Measurements from ENCODE around the gene CCSAP. TPM values are rescaled to one million over a fixed set of nuclear protein-coding genes. Genes with fewer than 3 reads are reported as not detected.

The CCSAP gene
- total RNA-seq, 2 experiments from 2014 or later = 9.1 to 10.1 TPM

- DNase-seq = no peak
- Mint-ChIP-seq H3K4me3 (no peak overlapping the region), H3K36me3 (ENCODE audit: low read depth) (no peaks in the 10 kb centered on the region), H3K27me3 (peaks cover 66% of the 10 kb centered on the region), H3K4me1 (no peaks in the 10 kb centered on the region), H3K9me3 (peaks cover 3% of the 10 kb centered on the region), H3K27ac (no peak overlapping the region)
- CTCF ChIA-PET = interaction anchor here (1.2 kb wide), 1 partner anchor 9 kb away, joined by 3 read pairs; no protein-coding TSS in a partner anchor
- POLR2A ChIA-PET = no interaction called here
These were observed 11.4 kb upstream of the CCSAP start for GRCh38 chr1:229354226-229354625.

GRCh38 chr1:229352975-229353374 is 10.1 kb upstream of the CCSAP start:
- Mint-ChIP-seq H3K4me3 (no peak overlapping the region), H3K27me3 (peaks cover 56% of the 10 kb centered on the region), H3K36me3 (ENCODE audit: low read depth) (no peaks in the 10 kb centered on the region), H3K4me1 (no peaks in the 10 kb centered on the region), H3K27ac (no peak overlapping the region), H3K9me3 (peaks cover 3% of the 10 kb centered on the region)
- no peak for DNase-seq
- CTCF ChIA-PET = no interaction called here
- POLR2A ChIA-PET = no interaction called here

DNA sequence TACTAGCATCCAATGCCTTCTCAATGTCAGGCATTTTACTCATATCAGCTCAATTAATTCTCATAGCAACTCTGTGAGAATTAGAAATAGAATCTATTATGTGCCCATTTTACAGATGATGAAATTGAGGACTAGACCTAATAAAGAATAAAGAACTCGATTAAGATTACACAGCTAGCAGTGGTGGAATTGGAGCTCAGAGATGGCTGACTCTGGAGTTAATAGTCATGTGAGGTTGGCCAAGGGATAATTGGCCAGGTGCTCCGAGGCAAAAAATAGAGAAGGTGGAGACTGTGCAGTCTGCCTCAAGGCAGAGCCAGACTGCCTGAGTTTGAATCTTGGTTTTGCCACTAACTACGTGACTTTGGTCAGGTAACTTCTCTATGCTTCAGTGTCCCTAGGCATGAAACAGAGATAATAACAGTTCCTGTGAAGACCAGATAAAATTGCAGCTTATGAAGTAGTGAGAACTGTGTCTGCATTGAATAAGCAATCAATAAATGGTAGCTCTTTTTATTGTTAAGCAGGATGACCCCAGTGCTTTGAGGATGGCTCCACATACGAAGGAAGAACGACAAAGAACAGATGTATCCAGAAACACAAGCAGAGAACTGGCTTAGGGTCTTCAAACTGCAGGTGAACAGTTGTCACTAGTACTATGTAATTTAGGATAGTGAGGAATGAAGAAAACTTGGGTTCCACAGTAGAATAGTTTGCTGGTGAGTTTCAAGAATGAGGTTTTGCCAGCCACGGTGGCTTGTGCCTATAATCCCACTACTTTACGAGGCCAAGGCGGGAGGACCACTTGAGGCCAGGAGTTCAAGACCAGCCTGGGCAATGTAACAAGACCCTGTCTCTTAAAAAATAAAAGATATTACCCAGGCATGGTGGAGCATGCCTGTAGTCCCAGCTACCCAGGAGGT is 6.9 kb upstream of the CCSAP start:
- CTCF ChIA-PET = interaction anchor here (0.6 to 1.1 kb wide), 2 partner anchors 14 to 142 kb away, joined by 3 read pairs; no protein-coding TSS in a partner anchor

GRCh38 chr1:229347528-229347927 is 4.7 kb upstream of the CCSAP start:
- no peaks in the 10 kb centered on the region for H3K36me3 Mint-ChIP-seq (ENCODE audit: low read depth)
- peaks cover 4% of the 10 kb centered on the region for H3K9me3 Mint-ChIP-seq
- peaks cover 7% of the 10 kb centered on the region for H3K4me1 Mint-ChIP-seq
- POLR2A ChIA-PET = no interaction called here
- no peak for DNase-seq
- CTCF ChIA-PET = interaction anchor here (0.8 to 1.3 kb wide), 3 partner anchors 9 to 180 kb away, joined by 3 to 4 read pairs (median 3); no protein-coding TSS in a partner anchor
- H3K27ac Mint-ChIP-seq = no peak overlapping the region
- H3K4me3 Mint-ChIP-seq = no peak overlapping the region
- H3K27me3 Mint-ChIP-seq = peaks cover 29% of the 10 kb centered on the region

More for the DNA sequence above, 6.9 kb upstream of the CCSAP start:
- Mint-ChIP-seq H3K27me3 (peaks cover 41% of the 10 kb centered on the region), H3K4me3 (no peak overlapping the region), H3K27ac (no peak overlapping the region), H3K4me1 (no peaks in the 10 kb centered on the region), H3K9me3 (no peaks in the 10 kb centered on the region), H3K36me3 (ENCODE audit: low read depth) (no peaks in the 10 kb centered on the region)
- POLR2A ChIA-PET = no interaction called here
- DNase-seq = no peak

DNA sequence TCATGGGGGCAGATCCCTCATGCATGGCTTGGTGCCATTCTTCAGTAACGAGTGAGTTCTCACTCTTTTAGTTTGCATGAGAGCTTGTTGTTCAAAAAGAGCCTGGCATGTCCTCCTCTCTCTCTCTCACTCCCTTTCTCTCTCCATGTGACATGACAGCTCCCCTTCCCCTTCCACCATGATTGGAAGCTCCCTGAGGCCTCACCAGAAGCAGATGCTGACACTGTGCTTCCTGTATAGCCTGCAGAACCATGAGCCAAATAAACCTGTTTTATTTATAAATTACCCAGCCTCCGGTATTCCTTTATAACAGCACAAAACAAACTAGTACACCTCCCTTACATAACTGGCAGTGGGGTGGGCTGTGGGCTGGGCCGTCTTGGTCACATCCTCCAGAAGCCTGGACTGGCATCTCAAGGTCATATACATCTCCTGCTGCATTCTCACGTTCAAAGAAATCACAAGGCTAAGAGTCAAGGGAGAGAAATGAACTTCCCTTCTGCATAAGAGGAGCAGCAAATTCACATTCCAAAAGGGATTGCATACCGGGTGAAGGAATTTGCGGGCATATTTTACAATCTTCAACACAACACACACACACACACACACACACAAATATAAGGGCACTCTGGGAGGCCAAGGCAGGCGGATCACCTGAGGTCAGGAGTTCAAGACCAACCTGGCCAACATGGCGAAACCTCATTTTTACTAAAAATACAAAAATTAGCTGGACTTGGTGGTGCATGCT is 2.3 kb upstream of the CCSAP start:
- POLR2A ChIA-PET = interaction anchor here (0.7 kb wide), 1 partner anchor 38 kb away, joined by 3 read pairs; no protein-coding TSS in a partner anchor
- Mint-ChIP-seq H3K9me3 (peaks cover 4% of the 10 kb centered on the region), H3K27ac (no peak overlapping the region), H3K4me3 (no peak overlapping the region), H3K27me3 (peaks cover 21% of the 10 kb centered on the region), H3K4me1 (peaks cover 22% of the 10 kb centered on the region), H3K36me3 (ENCODE audit: low read depth) (peaks cover 8% of the 10 kb centered on the region)
- no peak for DNase-seq
- CTCF ChIA-PET = interaction anchor here (0.9 to 1.5 kb wide), 2 partner anchors 15 to 86 kb away, joined by 3 to 4 read pairs; no protein-coding TSS in a partner anchor

DNA sequence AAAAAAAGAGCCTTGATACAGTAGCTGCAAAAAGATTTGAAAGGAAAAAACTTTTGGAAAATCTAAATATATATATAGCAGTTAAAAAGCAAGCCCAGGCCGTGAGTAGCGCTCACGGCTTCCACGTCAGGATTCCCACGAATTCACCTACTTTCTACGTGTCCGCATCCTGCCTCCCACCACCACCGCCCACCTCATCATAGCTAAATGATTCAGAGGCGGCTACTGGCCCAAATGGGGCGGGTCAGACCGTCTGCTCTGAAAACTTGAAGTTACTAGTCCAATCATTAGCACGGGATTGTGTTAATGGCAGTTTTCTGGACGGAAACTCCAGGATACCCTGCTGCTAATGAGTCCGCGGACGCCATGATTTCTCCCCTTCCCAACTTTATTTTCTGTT is 1.3 kb upstream of the CCSAP start:
- Mint-ChIP-seq H3K36me3 (ENCODE audit: low read depth) (peaks cover 15% of the 10 kb centered on the region), H3K27me3 (peaks cover 17% of the 10 kb centered on the region), H3K9me3 (peaks cover 4% of the 10 kb centered on the region), H3K27ac (no peak overlapping the region), H3K4me1 (peaks cover 31% of the 10 kb centered on the region), H3K4me3 (no peak overlapping the region)
- ChIA-PET POLR2A (interaction anchor here (0.7 kb wide), 1 partner anchor 39 kb away, joined by 3 read pairs; no protein-coding TSS in a partner anchor), CTCF (no interaction called here)
- no peak for DNase-seq

- H3K4me3 Mint-ChIP-seq = peak overlapping the region; percentile 79
- peaks cover 27% of the 10 kb centered on the region for H3K36me3 Mint-ChIP-seq (ENCODE audit: low read depth)
- H3K9me3 Mint-ChIP-seq = peaks cover 4% of the 10 kb centered on the region
- peaks cover 8% of the 10 kb centered on the region for H3K27me3 Mint-ChIP-seq
- ChIA-PET CTCF (interaction anchor here (1.2 to 2.0 kb wide), 2 partner anchors 16 to 140 kb away, joined by 3 to 5 read pairs; no protein-coding TSS in a partner anchor), POLR2A (interaction anchor here (0.6 kb wide), 1 partner anchor 102 kb away, joined by 6 read pairs; no protein-coding TSS in a partner anchor)
- DNase-seq = peak; percentile 79
- H3K27ac Mint-ChIP-seq = peak overlapping the region; percentile 95
- H3K4me1 Mint-ChIP-seq = peaks cover 51% of the 10 kb centered on the region
These were observed 832 bp downstream of the CCSAP start for GRCh38 chr1:229341774-229342655.

DNA sequence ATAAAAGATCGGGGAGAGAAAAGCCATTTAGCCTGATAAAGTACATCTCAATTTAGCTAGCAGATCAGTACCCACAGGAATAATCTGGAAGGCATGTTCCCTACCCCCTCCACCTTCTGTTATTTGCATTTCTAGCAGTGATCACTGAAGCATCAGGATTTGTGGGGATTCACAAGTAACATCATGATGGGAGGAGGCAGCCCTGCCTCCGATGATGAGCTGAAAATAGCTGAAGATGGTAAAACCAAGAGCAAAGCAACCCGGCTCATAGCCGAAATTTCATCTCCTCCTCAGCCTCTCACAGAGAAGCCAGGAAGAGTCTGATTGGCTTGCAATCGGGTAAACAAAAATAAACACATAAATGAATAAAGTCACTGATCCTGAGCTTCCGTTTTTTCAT is 2.4 kb downstream of the CCSAP start:
- Mint-ChIP-seq H3K4me3 (peak overlapping the region; percentile 79), H3K4me1 (peaks cover 53% of the 10 kb centered on the region), H3K27me3 (peaks cover 4% of the 10 kb centered on the region), H3K36me3 (ENCODE audit: low read depth) (peaks cover 30% of the 10 kb centered on the region), H3K27ac (peak overlapping the region; percentile 44), H3K9me3 (peaks cover 4% of the 10 kb centered on the region)
- POLR2A ChIA-PET = no interaction called here
- DNase-seq = no peak
- CTCF ChIA-PET = interaction anchor here (0.8 to 0.9 kb wide), 2 partner anchors 9 to 46 kb away, joined by 3 to 4 read pairs; no protein-coding TSS in a partner anchor

DNA sequence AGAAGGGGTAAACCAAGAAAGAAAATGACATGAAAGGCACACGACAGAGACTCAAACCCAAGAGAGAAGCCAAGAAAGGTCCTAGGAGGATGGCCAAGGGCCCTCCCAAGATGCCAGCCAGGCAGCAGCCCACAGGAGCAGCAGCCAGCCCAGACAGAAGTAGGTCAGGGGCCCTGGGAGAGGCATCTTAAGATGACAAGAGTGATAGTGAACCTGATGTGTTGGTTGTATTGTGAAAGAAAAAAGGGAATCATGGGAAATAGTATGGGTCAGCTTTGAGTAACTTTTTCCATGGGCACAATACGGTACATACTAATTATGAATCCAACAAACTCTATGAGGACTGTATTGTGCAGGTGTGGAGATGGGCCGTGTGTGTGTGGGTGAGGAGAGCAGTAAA is 3.3 kb downstream of the CCSAP start:
- Mint-ChIP-seq H3K9me3 (peaks cover 4% of the 10 kb centered on the region), H3K4me3 (peak overlapping the region; percentile 6), H3K27ac (no peak overlapping the region), H3K36me3 (ENCODE audit: low read depth) (peaks cover 40% of the 10 kb centered on the region), H3K4me1 (peaks cover 53% of the 10 kb centered on the region), H3K27me3 (no peaks in the 10 kb centered on the region)
- ChIA-PET CTCF (interaction anchor here (1.5 kb wide), 1 partner anchor 14 kb away, joined by 3 read pairs; no protein-coding TSS in a partner anchor), POLR2A (no interaction called here)
- DNase-seq = no peak

GRCh38 chr1:229339086-229339485 is 3.8 kb downstream of the CCSAP start:
- Mint-ChIP-seq H3K4me3 (no peak overlapping the region), H3K27me3 (no peaks in the 10 kb centered on the region), H3K36me3 (ENCODE audit: low read depth) (peaks cover 43% of the 10 kb centered on the region), H3K4me1 (peaks cover 53% of the 10 kb centered on the region), H3K27ac (no peak overlapping the region), H3K9me3 (peaks cover 6% of the 10 kb centered on the region)
- CTCF ChIA-PET = interaction anchor here (0.5 to 1.5 kb wide), 3 partner anchors 13 to 105 kb away, joined by 3 read pairs; no protein-coding TSS in a partner anchor
- no peak for DNase-seq
- POLR2A ChIA-PET = no interaction called here

DNA sequence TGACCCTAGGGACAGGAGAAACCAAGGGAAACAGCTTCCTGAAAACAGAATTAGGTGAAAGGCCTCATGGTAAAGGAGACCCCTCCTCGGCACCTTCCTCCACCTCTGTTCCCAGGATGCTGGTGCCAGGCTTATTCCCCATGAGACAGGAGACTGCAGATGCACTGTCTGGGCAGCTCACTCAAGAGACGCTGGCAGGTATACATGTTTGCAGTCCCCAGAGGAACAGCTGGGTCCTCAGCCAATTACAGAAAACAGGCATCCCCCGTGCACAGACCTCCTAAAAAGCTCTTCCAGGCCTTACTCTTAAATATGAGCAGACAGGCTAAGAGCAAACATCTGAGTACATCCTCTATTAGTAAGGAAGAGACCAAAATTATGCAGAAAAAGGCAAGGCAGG is 6.5 kb downstream of the CCSAP start:
- no peak for DNase-seq
- H3K4me3 Mint-ChIP-seq = no peak overlapping the region
- ChIA-PET CTCF (interaction anchor here (0.9 to 1.0 kb wide), 2 partner anchors 12 to 13 kb away, joined by 3 read pairs; no protein-coding TSS in a partner anchor), POLR2A (no interaction called here)
- peaks cover 42% of the 10 kb centered on the region for H3K4me1 Mint-ChIP-seq
- peaks cover 6% of the 10 kb centered on the region for H3K9me3 Mint-ChIP-seq
- H3K36me3 Mint-ChIP-seq (ENCODE audit: low read depth) = peaks cover 44% of the 10 kb centered on the region
- no peak overlapping the region for H3K27ac Mint-ChIP-seq
- no peaks in the 10 kb centered on the region for H3K27me3 Mint-ChIP-seq

DNA sequence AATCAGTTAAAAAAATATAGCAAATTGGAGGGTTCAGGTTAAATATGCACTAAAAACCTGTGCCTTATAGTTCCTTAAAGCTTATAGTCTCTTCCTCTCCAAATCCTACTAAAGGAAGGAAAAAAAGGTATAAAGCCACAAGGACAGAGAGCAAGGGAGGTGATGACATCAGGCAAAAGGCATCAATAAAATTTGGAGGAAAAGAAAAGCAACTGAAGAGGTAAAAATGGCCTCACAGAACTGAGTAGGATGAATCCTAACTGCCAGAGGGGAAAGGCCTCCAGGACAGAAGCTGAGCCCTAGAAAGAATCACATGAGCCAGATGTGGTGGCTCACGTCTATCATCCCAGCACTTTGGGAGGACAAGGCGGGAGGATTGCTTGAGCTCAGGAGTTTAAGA is 8.1 kb downstream of the CCSAP start:
- no peak for DNase-seq
- ChIA-PET CTCF (interaction anchor here (1.3 kb wide), 1 partner anchor 13 kb away, joined by 4 read pairs; no protein-coding TSS in a partner anchor), POLR2A (no interaction called here)
- H3K27me3 Mint-ChIP-seq = no peaks in the 10 kb centered on the region
- no peak overlapping the region for H3K27ac Mint-ChIP-seq
- H3K9me3 Mint-ChIP-seq = peaks cover 6% of the 10 kb centered on the region
- no peak overlapping the region for H3K4me3 Mint-ChIP-seq
- H3K36me3 Mint-ChIP-seq (ENCODE audit: low read depth) = peaks cover 40% of the 10 kb centered on the region
- peaks cover 28% of the 10 kb centered on the region for H3K4me1 Mint-ChIP-seq
